Muscle of leg (tissue), 11 donors: ENCODE results near the gene EIF4E1B. TPM values are rescaled to one million over a fixed set of nuclear protein-coding genes. Genes with fewer than 3 reads are reported as not detected.

Experiments used
- DNase-seq: peaks from one replicate; pipeline ENCODE4 v3.0.0; 2013
- H3K27ac ChIP-seq: one replicate; pipeline ENCODE4 v1.5.1; 2013; ENCODE audit warnings: mild to moderate bottlenecking, low read length, control low read depth
- H3K27me3 ChIP-seq: one replicate; pipeline ENCODE4 v1.6.1; 2013; ENCODE audit warnings: low read length; ENCODE audit not compliant: control insufficient read depth, insufficient read depth
- H3K36me3 ChIP-seq: one replicate; pipeline ENCODE4 v1.6.1; 2013; ENCODE audit warnings: low read length; ENCODE audit not compliant: control insufficient read depth, insufficient read depth
- H3K4me1 ChIP-seq: one replicate; pipeline ENCODE4 v1.6.1; 2013; ENCODE audit warnings: low read length; ENCODE audit not compliant: control insufficient read depth, insufficient read depth
- H3K4me3 ChIP-seq: one replicate; pipeline ENCODE4 v1.5.1; 2013; ENCODE audit warnings: low read length, control low read depth
- H3K9me3 ChIP-seq: replicated peaks from 2 replicates; pipeline ENCODE4 v1.6.1; 2013; ENCODE audit warnings: low read depth, low read length; ENCODE audit not compliant: control insufficient read depth
- WGBS: methylation state at CpG from one replicate; pipeline ENCODE4 v1.1.5; 2013; ENCODE audit warnings: missing lambda C conversion rate; ENCODE audit not compliant: insufficient coverage; 5-methylcytosine and 5-hydroxymethylcytosine counted together
- polyA plus RNA-seq, 8 donors: library from polyadenylated mRNA; unstranded; fragments of 120-200 nt; gene quantifications; one replicate each; pipeline versions ENCODE4 v1.2.1 to v1.2.3, GENCODE V29; 2013; ENCODE audit warnings: inconsistent platforms in 1 of 8, low replicate concordance in 1 of 8; ENCODE audit not compliant: insufficient read length in 8 of 8, insufficient read depth in 1 of 8
- total RNA-seq: library from RNA; stranded (reverse); fragments of 120-200 nt; gene quantifications from one replicate; pipeline ENCODE4 v1.2.4, GENCODE V29; 2013

The EIF4E1B gene
- total and polyA plus RNA-seq, 9 donors = not detected

DNA sequence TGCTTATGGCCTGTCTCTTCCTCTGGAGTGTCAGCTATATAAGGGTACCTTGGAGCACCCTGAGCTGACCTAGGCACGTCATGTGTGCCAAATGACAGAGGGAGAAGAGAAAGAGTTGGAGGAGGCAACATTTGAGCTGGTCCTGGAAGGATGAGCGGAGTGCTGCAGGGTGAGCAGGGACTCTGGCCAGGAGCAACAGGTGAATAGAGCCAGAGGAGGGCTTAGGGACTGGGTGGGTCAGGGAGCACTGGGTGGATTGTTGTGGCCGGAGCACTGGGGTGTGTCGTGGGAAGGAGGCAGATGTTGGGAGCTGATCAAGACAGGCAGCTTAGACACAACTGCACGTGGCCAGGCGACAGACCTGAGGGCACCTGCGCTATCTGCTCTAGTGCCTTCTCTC, 60.4 kb downstream of the EIF4E1B start:
- Histone ChIP-seq H3K4me1 (peaks cover 2% of the 10 kb centered on the region), H3K9me3 (no peaks in the 10 kb centered on the region), H3K4me3 (no peak overlapping the region), H3K27me3 (peaks cover 54% of the 10 kb centered on the region), H3K36me3 (no peaks in the 10 kb centered on the region), H3K27ac (no peak overlapping the region)
- 91% methylated on average over 7 of the region's 7 CpGs for WGBS
- no peak for DNase-seq

- Histone ChIP-seq H3K9me3 (no peaks in the 10 kb centered on the region), H3K27me3 (peaks cover 57% of the 10 kb centered on the region), H3K4me3 (no peak overlapping the region), H3K36me3 (no peaks in the 10 kb centered on the region), H3K4me1 (peaks cover 2% of the 10 kb centered on the region), H3K27ac (no peak overlapping the region)
- DNase-seq = no peak
- 100% methylated on average over 1 of the region's 1 CpG for whole genome bisulfite sequencing
These were observed 61.0 kb downstream of the EIF4E1B start for GRCh38 chr5:176691524-176691923.

GRCh38 chr5:176692326-176692725, 61.9 kb downstream of the EIF4E1B start:
- 62% methylated on average over 5 of the region's 5 CpGs for WGBS
- DNase-seq = no peak
- H3K36me3 ChIP-seq = no peaks in the 10 kb centered on the region

DNA sequence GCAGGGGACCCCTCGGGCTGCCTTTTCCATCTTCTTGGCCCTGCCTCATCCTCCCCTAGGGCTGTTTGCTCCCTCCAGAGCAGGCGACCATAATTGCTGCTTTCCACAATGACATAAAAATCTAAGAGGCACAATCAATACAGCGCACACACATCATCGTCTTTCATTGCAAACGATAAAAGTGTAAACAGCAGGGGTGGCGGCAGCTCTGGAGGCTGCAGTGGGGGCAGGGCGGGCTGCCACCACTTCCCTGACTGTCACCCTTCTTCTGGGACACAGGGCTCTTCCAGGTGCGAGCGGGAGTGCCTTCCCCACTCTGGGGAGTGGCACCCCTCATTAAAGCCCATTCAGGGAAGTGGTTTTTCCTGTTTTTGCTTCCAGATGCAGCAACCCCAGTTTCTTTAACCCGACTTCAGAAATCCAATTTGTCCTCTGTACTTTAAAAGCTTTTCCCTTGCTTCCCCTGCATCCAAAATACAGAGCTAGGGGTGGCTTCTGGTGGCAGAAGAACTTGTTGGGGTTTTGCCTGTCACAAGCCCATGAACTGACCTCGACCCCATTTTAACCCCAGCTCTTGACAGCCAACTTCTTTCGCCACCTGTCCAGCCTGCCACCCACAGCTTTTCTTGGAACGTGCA, 62.5 kb downstream of the EIF4E1B start:
- Histone ChIP-seq H3K4me1 (peaks cover 10% of the 10 kb centered on the region), H3K9me3 (no peaks in the 10 kb centered on the region), H3K27me3 (peaks cover 71% of the 10 kb centered on the region), H3K27ac (no peak overlapping the region), H3K4me3 (no peak overlapping the region), H3K36me3 (no peaks in the 10 kb centered on the region)
- no peak for DNase-seq
- WGBS = 7% methylated on average over 8 of the region's 13 CpGs

More at GRCh38 chr5:176692326-176692725, 61.9 kb downstream of the EIF4E1B start:
- H3K4me1 ChIP-seq = peaks cover 4% of the 10 kb centered on the region
- H3K9me3 ChIP-seq = no peaks in the 10 kb centered on the region
- no peak overlapping the region for H3K4me3 ChIP-seq
- no peak overlapping the region for H3K27ac ChIP-seq
- H3K27me3 ChIP-seq = peaks cover 65% of the 10 kb centered on the region

- WGBS = 23% methylated on average over 11 of the region's 13 CpGs
- DNase-seq = no peak
- Histone ChIP-seq H3K36me3 (no peaks in the 10 kb centered on the region), H3K4me3 (no peak overlapping the region), H3K4me1 (peaks cover 15% of the 10 kb centered on the region), H3K27me3 (peaks cover 76% of the 10 kb centered on the region), H3K9me3 (no peaks in the 10 kb centered on the region), H3K27ac (no peak overlapping the region)
These were observed 63.0 kb downstream of the EIF4E1B start for GRCh38 chr5:176693477-176693851.

- Histone ChIP-seq H3K9me3 (no peaks in the 10 kb centered on the region), H3K27ac (no peak overlapping the region), H3K27me3 (peaks cover 83% of the 10 kb centered on the region), H3K36me3 (no peaks in the 10 kb centered on the region), H3K4me3 (no peak overlapping the region), H3K4me1 (peaks cover 22% of the 10 kb centered on the region)
- WGBS = 89% methylated on average over 9 of the region's 10 CpGs
- no peak for DNase-seq
These were observed 63.7 kb downstream of the EIF4E1B start for GRCh38 chr5:176694146-176694545.

GRCh38 chr5:176694631-176695030, 64.2 kb downstream of the EIF4E1B start:
- no peak for DNase-seq
- no peak overlapping the region for H3K4me3 ChIP-seq
- no peaks in the 10 kb centered on the region for H3K9me3 ChIP-seq
- H3K27me3 ChIP-seq = peaks cover 82% of the 10 kb centered on the region
- no peak overlapping the region for H3K27ac ChIP-seq
- no peaks in the 10 kb centered on the region for H3K36me3 ChIP-seq
- 80% methylated on average over 8 of the region's 9 CpGs for WGBS
- H3K4me1 ChIP-seq = peaks cover 22% of the 10 kb centered on the region

DNA sequence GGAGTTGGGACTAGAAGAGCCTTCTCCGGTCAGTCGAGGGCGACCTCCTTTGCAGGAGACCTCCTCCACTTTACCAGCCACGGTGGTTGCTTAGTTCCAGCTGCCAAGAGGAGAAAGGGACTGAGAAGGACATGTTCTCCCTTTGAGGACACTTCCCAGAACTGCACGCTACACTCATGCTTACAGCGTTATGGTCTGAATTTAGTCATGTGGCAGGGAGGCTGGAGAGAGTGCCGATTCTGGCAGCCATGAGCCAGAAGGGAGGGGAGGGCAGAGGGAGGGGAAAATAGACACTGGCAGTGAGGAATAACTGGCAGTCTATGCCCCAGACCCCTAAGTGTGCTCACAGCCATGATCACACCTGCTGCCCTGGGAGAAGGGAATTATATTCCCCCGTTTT, 64.6 kb downstream of the EIF4E1B start:
- H3K4me1 ChIP-seq = peaks cover 22% of the 10 kb centered on the region
- H3K27me3 ChIP-seq = peaks cover 83% of the 10 kb centered on the region
- H3K27ac ChIP-seq = no peak overlapping the region
- H3K36me3 ChIP-seq = no peaks in the 10 kb centered on the region
- no peak overlapping the region for H3K4me3 ChIP-seq
- H3K9me3 ChIP-seq = no peaks in the 10 kb centered on the region
- no peak for DNase-seq
- WGBS = 33% methylated on average over 1 of the region's 8 CpGs

Other genes with a start within 250 kb of the EIF4E1B start
- 11.5 TPM for gene NOP16, start 242.1 kb upstream of the EIF4E1B start, total RNA-seq
- 10 to 100 TPM; 27.7 to 37.2 (median 32.5) TPM for gene NOP16, start 242.1 kb upstream of the EIF4E1B start, polyA plus RNA-seq
- 151 TPM for gene HIGD2A, start 241.9 kb upstream of the EIF4E1B start, total RNA-seq
- gene HIGD2A, start 241.9 kb upstream of the EIF4E1B start, polyA plus RNA-seq = 100 to 1,000 TPM; 145 to 220 (median 181) TPM
- 54.1 TPM for gene CLTB, start 214.1 kb upstream of the EIF4E1B start, total RNA-seq
- gene CLTB, start 214.1 kb upstream of the EIF4E1B start, polyA plus RNA-seq = 10 to 100 TPM; 50.0 to 65.8 (median 58.7) TPM
- 22.9 TPM for gene FAF2, start 182.3 kb upstream of the EIF4E1B start, total RNA-seq
- gene FAF2, start 182.3 kb upstream of the EIF4E1B start, polyA plus RNA-seq = 10 to 100 TPM; 22.6 to 33.0 (median 27.3) TPM
- gene RNF44, start 93.3 kb upstream of the EIF4E1B start, total RNA-seq = 9.1 TPM
- gene RNF44, start 93.3 kb upstream of the EIF4E1B start, polyA plus RNA-seq = 10 to 100 TPM; 20.5 to 39.5 (median 33.0) TPM
- gene CDHR2, start 81.3 kb upstream of the EIF4E1B start, total RNA-seq = 0.04 TPM
- gene CDHR2, start 81.3 kb upstream of the EIF4E1B start, polyA plus RNA-seq = 1 to 10 TPM in 3 of 8 donors, under 1 TPM in 5; 0.10 to 8.9 (median 0.22) TPM
- gene GPRIN1, start 20.5 kb upstream of the EIF4E1B start, total RNA-seq = 0.49 TPM
- 1 to 10 TPM in 1 of 8 donors, under 1 TPM in 7; 0.51 to 2.8 (median 0.77) TPM for gene GPRIN1, start 20.5 kb upstream of the EIF4E1B start, polyA plus RNA-seq
- gene SNCB, start 141 bp upstream of the EIF4E1B start, total RNA-seq = not detected
- under 1 TPM in 1 of 8 donors, not detected in 7; 0.14 TPM for gene SNCB, start 141 bp upstream of the EIF4E1B start, polyA plus RNA-seq
- gene TSPAN17, start 16.8 kb downstream of the EIF4E1B start, total RNA-seq = 15.5 TPM
- 10 to 100 TPM; 23.7 to 35.6 (median 27.0) TPM for gene TSPAN17, start 16.8 kb downstream of the EIF4E1B start, polyA plus RNA-seq
- 0.62 TPM for gene UNC5A, start 179.9 kb downstream of the EIF4E1B start, total RNA-seq
- gene UNC5A, start 179.9 kb downstream of the EIF4E1B start, polyA plus RNA-seq = 1 to 10 TPM in 7 of 8 donors, under 1 TPM in 1; 0.97 to 2.1 (median 1.6) TPM